ENCODE measurements around the gene NT5DC1.
"Not testable (repeated sequence)": the region's sequence is repeated elsewhere in the genome, so short reads cannot be mapped to it uniquely, and the experiment has no call there.

NT5DC1 gene

GRCh38 chr6:116090251-116090650 is 10.4 kb upstream of the NT5DC1 start:
- DNase-seq (ENCODE audit: low read depth): no peak
- TF ChIP-seq, protein P1, sequence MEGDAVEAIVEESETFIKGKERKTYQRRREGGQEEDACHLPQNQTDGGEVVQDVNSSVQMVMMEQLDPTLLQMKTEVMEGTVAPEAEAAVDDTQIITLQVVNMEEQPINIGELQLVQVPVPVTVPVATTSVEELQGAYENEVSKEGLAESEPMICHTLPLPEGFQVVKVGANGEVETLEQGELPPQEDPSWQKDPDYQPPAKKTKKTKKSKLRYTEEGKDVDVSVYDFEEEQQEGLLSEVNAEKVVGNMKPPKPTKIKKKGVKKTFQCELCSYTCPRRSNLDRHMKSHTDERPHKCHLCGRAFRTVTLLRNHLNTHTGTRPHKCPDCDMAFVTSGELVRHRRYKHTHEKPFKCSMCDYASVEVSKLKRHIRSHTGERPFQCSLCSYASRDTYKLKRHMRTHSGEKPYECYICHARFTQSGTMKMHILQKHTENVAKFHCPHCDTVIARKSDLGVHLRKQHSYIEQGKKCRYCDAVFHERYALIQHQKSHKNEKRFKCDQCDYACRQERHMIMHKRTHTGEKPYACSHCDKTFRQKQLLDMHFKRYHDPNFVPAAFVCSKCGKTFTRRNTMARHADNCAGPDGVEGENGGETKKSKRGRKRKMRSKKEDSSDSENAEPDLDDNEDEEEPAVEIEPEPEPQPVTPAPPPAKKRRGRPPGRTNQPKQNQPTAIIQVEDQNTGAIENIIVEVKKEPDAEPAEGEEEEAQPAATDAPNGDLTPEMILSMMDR (conservative IDR thresholded peaks at IDR 0.05; ENCODE audit: low read length): no peak

DNA sequence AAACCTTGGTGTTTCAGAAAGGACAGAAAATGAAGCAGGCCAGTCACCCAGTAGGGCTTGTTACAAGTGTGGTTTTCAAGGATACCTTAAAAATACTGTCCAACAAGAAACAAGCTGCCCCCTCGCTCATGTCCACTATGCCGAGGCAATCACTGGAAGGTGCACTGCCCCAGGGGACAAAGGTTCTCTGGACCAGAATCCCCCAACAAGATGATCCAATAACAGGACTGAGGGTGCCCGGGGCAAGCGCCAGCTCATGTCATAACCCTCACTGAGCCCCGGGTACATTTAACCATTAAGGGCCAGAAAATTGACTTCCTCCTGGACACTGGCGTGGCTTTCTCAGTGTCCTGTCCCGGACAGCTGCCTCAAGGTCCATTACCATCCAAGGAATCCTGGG is 6.6 kb upstream of the NT5DC1 start:
- DNase-seq (ENCODE audit: low read depth): no peak
- no peak overlapping the region for H3K4me3 ChIP-seq (ENCODE audit: low read length)
- TF ChIP-seq, protein P1 (conservative IDR thresholded peaks at IDR 0.05; ENCODE audit: low read length): no peak

More at GRCh38 chr6:116090251-116090650, 10.4 kb upstream of the NT5DC1 start:
- H3K4me3 ChIP-seq (ENCODE audit: low read length): no peak overlapping the region

DNA sequence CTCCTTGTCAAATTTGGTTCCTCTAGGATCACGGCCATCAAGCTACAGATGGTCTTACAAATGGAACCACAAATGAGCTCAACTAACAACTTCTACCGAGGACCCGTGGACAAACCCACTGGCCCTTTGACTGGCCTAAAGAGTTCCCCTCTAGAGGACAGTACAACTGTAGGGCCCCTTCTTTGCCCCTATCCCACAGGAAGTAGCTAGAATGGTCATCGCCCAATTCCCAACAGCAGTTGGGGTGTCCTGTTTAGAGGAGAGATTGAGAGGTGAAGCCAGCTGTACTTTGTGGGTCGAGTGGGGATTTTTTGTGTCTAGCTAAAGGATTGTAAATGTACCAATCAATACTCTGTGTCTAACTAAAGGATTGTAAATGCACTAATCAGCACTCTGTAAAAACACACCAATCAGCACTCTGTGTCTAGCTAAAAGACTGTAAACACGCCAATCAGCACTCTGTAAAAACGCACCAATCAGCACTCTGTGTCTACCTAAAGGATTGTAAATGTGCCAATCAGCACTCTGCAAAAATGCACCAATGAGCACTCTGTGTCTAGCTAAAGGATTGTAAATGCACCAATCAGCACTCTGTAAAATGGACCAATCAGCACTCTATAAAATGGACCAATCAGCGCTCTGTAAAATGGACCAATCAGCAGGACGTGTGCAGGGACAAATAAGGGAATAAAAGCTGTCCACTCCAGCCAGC is 4.4 kb upstream of the NT5DC1 start:
- not testable (repeated sequence) for DNase-seq (ENCODE audit: low read depth); H3K4me3 ChIP-seq (ENCODE audit: low read length)

DNA sequence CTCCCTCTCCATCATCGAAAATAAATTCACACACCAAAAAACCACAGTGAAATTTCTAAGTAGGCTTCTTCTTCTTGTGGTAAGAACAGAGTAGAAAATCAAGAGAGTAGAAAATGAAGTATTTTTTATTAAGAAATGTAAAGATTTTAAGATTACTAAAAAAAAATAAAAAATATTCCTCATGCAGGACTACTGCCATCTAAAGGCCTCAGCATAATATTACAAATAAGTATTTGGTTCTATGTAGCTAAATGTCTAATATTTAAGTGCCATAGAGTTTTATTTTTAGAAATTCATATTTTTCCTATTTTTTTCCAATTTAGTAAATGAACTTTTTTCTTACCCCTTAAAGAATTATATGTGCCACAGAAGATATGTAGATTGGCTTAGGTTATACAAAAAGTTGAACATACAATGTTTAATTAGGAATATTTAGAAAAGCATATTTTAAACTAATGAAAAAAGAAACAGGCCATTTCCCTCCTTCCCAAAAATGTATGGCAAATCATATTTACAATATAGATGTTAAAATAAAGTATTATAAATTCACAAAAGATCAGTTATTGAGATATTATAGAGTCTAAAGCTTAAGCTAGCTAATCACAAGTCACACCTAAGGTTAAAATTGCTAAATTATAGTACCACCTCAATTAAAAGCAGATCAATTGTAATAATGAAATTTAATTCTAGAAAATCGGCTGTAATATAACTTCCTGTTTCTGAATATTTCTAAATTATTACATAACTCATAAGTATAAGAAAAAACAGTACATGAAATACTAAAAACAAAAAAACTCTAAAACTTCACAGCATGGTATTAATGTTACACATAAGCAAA is 3.5 kb upstream of the NT5DC1 start:
- TF ChIP-seq, protein P1 (conservative IDR thresholded peaks at IDR 0.05; ENCODE audit: low read length): peak; percentile 65
- H3K4me3 ChIP-seq (ENCODE audit: low read length): no peak overlapping the region
- peak; percentile 33 for DNase-seq (ENCODE audit: low read depth)

DNA sequence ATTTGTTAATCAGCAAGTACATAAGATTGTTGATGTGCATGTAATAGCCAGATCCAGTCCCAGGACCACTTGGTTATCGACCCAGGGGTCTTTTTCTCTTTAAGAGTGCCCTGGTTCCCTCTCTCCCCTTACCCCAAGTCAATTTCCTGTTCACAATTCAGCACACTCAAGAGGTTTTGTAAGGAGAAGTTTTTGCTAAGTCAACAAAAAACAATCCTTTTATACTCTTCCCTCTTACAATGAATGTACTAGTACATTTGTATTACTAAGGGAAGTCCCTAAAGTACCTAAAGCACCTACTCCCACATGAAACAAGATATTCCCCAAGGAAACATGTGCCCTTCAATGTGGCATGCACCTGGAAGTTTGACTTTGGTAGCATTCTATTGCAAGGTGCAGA is 1.6 kb upstream of the NT5DC1 start:
- no peak for DNase-seq (ENCODE audit: low read depth)
- H3K4me3 ChIP-seq (ENCODE audit: low read length): no peak overlapping the region
- TF ChIP-seq, protein P1 (conservative IDR thresholded peaks at IDR 0.05; ENCODE audit: low read length): no peak

DNA sequence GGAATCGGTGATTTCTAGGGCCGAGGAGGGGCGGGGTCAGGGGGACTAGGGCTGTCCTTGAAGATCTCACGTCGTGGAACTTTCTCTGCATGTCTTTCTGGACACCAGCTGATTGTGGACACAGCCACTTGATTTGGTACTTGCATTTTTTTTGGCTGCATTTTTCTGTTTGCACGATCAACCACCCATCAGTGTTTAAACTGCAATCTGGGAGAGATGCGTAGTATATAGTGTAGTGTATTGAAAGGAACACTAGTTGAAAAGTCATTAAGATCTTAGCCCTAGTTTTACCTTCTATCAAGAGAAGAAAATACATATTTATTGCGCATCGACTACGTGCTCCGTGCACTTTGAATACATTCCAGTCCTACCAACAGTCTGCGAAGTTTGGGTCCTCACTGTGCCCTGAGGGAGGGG is 657 bp downstream of the NT5DC1 start:
- peak overlapping the region; percentile 77 for H3K4me3 ChIP-seq (ENCODE audit: low read length)
- DNase-seq (ENCODE audit: low read depth): no peak
- TF ChIP-seq, protein P1 (conservative IDR thresholded peaks at IDR 0.05; ENCODE audit: low read length): no peak; the same call in 1 of the 2 replicates

- TF ChIP-seq, protein P1 (conservative IDR thresholded peaks at IDR 0.05; ENCODE audit: low read length): no peak
- H3K4me3 ChIP-seq (ENCODE audit: low read length): peak overlapping the region; percentile 77
- DNase-seq (ENCODE audit: low read depth): no peak
Measured at GRCh38 chr6:116101790-116102189, 1.1 kb downstream of the NT5DC1 start.

Data from AG10803 (cell line).